ENCODE results near the gene PPY. TPM values are rescaled to one million over a fixed set of nuclear protein-coding genes. Genes with fewer than 3 reads are reported as not detected.
A peak's percentile ranks its signal among the peaks of the same experiment; 100 is the strongest.
"Not testable (repeated sequence)": the region's sequence is repeated elsewhere in the genome, so short reads cannot be mapped to it uniquely, and the experiment has no call there.

The PPY gene
- total RNA-seq, 6 experiments from 2014 or later: not detected

- Mint-ChIP-seq H3K27ac (no peak overlapping the region), H3K9me3 (no peaks in the 10 kb centered on the region), H3K36me3 (ENCODE audit: low read depth) (no peaks in the 10 kb centered on the region), H3K27me3 (ENCODE audit: insufficient read depth) (peaks cover 14% of the 10 kb centered on the region), H3K4me3 (no peak overlapping the region), H3K4me1 (ENCODE audit: low read depth) (peaks cover 33% of the 10 kb centered on the region)
- peak; percentile 17 for DNase-seq
- peak; percentile 77 for TF ChIP-seq CTCF (IDR thresholded peaks at IDR 0.05)
Observed at GRCh38 chr17:43940630-43941029, 1.6 kb downstream of the PPY start.

DNA sequence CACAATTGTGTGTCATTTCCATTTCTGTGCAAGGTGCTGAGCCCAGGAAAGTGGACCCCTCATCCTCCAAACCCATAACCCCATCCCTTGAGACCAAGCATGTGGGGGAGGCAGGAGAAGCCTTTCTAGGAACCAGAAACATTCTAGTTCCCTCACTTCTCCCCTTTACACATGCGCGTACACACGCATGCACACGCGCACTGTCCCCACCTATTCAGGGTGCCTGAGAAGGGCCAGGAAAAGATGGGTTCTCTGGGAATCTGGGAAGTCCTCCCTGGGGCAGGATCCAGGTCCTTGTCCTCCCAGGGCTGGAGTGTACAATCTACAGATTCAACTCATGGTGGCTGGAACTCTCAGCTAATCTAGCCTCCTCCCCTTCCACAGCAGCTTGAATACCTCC lies 2.4 kb downstream of the PPY start:
- no peak for DNase-seq
- Mint-ChIP-seq H3K4me3 (no peak overlapping the region), H3K27me3 (ENCODE audit: insufficient read depth) (peaks cover 14% of the 10 kb centered on the region), H3K4me1 (ENCODE audit: low read depth) (peaks cover 26% of the 10 kb centered on the region), H3K27ac (no peak overlapping the region), H3K9me3 (no peaks in the 10 kb centered on the region), H3K36me3 (ENCODE audit: low read depth) (no peaks in the 10 kb centered on the region)
- no peak for TF ChIP-seq CTCF (IDR thresholded peaks at IDR 0.05)

GRCh38 chr17:43939452-43939851 lies 2.8 kb downstream of the PPY start:
- H3K27ac Mint-ChIP-seq; H3K9me3 Mint-ChIP-seq; H3K4me3 Mint-ChIP-seq; DNase-seq; H3K36me3 Mint-ChIP-seq (ENCODE audit: low read depth): not testable (repeated sequence)
- H3K27me3 Mint-ChIP-seq (ENCODE audit: insufficient read depth): peaks cover 18% of the 10 kb centered on the region
- peaks cover 22% of the 10 kb centered on the region for H3K4me1 Mint-ChIP-seq (ENCODE audit: low read depth)

- peaks cover 16% of the 10 kb centered on the region for H3K4me1 Mint-ChIP-seq (ENCODE audit: low read depth)
- H3K36me3 Mint-ChIP-seq (ENCODE audit: low read depth): no peaks in the 10 kb centered on the region
- TF ChIP-seq CTCF (IDR thresholded peaks at IDR 0.05): no peak
- no peak for DNase-seq
- H3K27me3 Mint-ChIP-seq (ENCODE audit: insufficient read depth): peaks cover 15% of the 10 kb centered on the region
- no peak overlapping the region for H3K27ac Mint-ChIP-seq
- H3K4me3 Mint-ChIP-seq: no peak overlapping the region
- H3K9me3 Mint-ChIP-seq: no peaks in the 10 kb centered on the region
Observed at GRCh38 chr17:43938838-43939182, 3.5 kb downstream of the PPY start.

- no peak for TF ChIP-seq CTCF (IDR thresholded peaks at IDR 0.05)
- no peak overlapping the region; the same call in 1 of the 2 replicates for H3K27ac Mint-ChIP-seq
- peaks cover 14% of the 10 kb centered on the region for H3K4me1 Mint-ChIP-seq (ENCODE audit: low read depth)
- peaks cover 19% of the 10 kb centered on the region for H3K27me3 Mint-ChIP-seq (ENCODE audit: insufficient read depth)
- H3K4me3 Mint-ChIP-seq: no peak overlapping the region
- DNase-seq: peak; percentile 69
- no peaks in the 10 kb centered on the region for H3K36me3 Mint-ChIP-seq (ENCODE audit: low read depth)
- H3K9me3 Mint-ChIP-seq: no peaks in the 10 kb centered on the region
Observed at GRCh38 chr17:43936434-43936833, 5.8 kb downstream of the PPY start.

DNA sequence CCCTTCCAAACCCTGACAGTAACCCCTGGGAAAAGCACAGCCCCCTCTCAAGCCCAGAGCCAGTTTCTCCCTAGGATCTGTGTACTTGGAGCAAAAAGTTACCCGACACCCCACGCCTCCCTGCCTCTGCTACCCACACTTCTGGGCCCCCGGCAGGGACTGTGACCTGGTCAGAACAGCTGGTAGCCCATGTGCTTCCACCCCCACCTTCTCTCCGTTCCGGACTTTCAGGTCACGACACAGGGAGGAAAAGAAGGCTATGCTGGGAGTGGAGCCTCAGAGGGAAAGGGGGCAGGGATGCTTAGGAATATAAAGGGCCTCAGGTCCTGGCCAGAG lies 6.4 kb downstream of the PPY start:
- Mint-ChIP-seq H3K36me3 (ENCODE audit: low read depth) (no peaks in the 10 kb centered on the region), H3K4me1 (ENCODE audit: low read depth) (peaks cover 14% of the 10 kb centered on the region), H3K27ac (no peak overlapping the region), H3K27me3 (ENCODE audit: insufficient read depth) (peaks cover 22% of the 10 kb centered on the region), H3K9me3 (no peaks in the 10 kb centered on the region), H3K4me3 (no peak overlapping the region)
- TF ChIP-seq CTCF (IDR thresholded peaks at IDR 0.05): no peak
- no peak for DNase-seq

All from HFFc6 (cell line).